ENCODE measurements around the gene PKP4. TPM values are rescaled to one million over a fixed set of nuclear protein-coding genes. Genes with fewer than 3 reads are reported as not detected.

The PKP4 gene
- total and polyA plus RNA-seq, 2 experiments from 2014 or later = 35.7 to 92.3 TPM

DNA sequence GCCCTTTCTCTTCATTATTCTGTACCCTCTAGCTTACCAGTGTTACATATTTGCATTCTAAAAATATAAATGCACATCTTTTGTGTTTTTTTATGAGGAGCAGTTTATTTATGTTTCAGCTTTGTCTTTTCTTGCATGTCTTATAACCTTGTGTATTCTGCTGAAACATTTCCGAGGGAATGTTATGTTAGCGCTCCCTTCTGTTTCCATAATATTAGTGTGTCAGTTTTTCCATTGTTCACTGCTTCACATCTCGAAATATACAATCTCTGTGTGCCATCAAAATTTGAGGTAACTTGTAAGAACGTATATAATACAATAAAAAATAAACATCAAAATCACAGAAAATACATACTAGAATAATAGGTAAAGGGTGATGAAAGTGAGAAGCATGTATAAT lies 153.3 kb downstream of the PKP4 start:
- H3K4me3 Mint-ChIP-seq = no peak overlapping the region
- no peak for TF ChIP-seq CREB1 (CRISPR knock-in tag; IDR thresholded peaks at IDR 0.05; ENCODE audit: low read depth)
- no peak overlapping the region for H3K27ac Mint-ChIP-seq
- Histone ChIP-seq H3K4me1 (ENCODE audit: insufficient read depth) (no peaks in the 10 kb centered on the region), H3K27me3 (ENCODE audit: insufficient read depth) (no peaks in the 10 kb centered on the region), H3K4me2 (no peak overlapping the region), H3K79me2 (replicated peaks; ENCODE audit: insufficient read depth) (no peaks in the 10 kb centered on the region), H3K9me2 (ENCODE audit: insufficient read depth) (no peaks in the 10 kb centered on the region), H3K27ac (ENCODE audit: low read depth) (no peak overlapping the region), H3K4me3 (no peak overlapping the region), H3F3A (replicated peaks; ENCODE audit: low read depth) (no peaks in the 10 kb centered on the region), H3K36me3 (ENCODE audit: insufficient read depth) (no peaks in the 10 kb centered on the region), H2AFZ (no peak overlapping the region), H4K20me1 (replicated peaks; ENCODE audit: insufficient read depth) (no peaks in the 10 kb centered on the region)
- peaks cover 11% of the 10 kb centered on the region for H3K4me1 Mint-ChIP-seq
- no peaks in the 10 kb centered on the region for H3K36me3 Mint-ChIP-seq (ENCODE audit: low read depth)
- DNase-seq (ENCODE audit: low spot score) (no peak), ATAC-seq (no peak)
- no peaks in the 10 kb centered on the region for H3K9me3 Mint-ChIP-seq
- no peaks in the 10 kb centered on the region for H3K27me3 Mint-ChIP-seq (ENCODE audit: insufficient read depth, low read depth, poor library complexity)

DNA sequence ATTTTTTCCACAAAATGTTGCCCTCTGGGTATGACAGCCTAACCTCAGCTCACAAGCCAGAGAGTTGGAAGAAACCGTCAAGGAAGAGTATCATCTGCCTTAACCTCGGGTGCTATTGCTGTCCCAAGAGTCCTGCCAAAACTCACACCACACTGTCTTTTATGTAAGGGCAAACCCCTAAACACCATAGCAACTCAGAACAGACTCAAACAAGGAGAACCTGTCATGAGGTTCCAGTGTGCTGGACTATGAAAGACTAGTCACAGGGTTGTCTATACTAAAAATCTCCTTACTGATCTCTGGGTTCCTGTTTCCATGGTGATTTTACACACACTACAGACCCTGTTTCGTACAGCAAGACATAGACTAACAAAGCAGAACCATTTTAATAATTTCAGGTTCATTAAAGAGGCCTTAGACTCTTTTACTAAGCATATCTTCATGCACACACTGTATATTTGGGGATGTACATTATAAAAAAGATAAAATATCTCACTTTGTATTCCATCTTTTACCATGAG lies 159.8 kb downstream of the PKP4 start:
- peaks cover 13% of the 10 kb centered on the region; the same call in 2 of the 3 replicates for H3K36me3 Mint-ChIP-seq (ENCODE audit: low read depth)
- no peaks in the 10 kb centered on the region for H3K27me3 Mint-ChIP-seq (ENCODE audit: insufficient read depth, low read depth, poor library complexity)
- Histone ChIP-seq H3K36me3 (ENCODE audit: insufficient read depth) (peaks cover 6% of the 10 kb centered on the region; the same call in 1 of the 2 replicates), H3K4me1 (ENCODE audit: insufficient read depth) (peaks cover 4% of the 10 kb centered on the region; the same call in 1 of the 2 replicates), H4K20me1 (replicated peaks; ENCODE audit: insufficient read depth) (no peaks in the 10 kb centered on the region; the same call in 1 of the 2 replicates), H3F3A (replicated peaks; ENCODE audit: low read depth) (no peaks in the 10 kb centered on the region), H3K9me2 (ENCODE audit: insufficient read depth) (no peaks in the 10 kb centered on the region), H2AFZ (no peak overlapping the region), H3K4me3 (no peak overlapping the region), H3K79me2 (replicated peaks; ENCODE audit: insufficient read depth) (no peaks in the 10 kb centered on the region), H3K27me3 (ENCODE audit: insufficient read depth) (no peaks in the 10 kb centered on the region), H3K27ac (ENCODE audit: low read depth) (no peak overlapping the region), H3K4me2 (no peak overlapping the region)
- H3K4me1 Mint-ChIP-seq = peaks cover 11% of the 10 kb centered on the region
- H3K4me3 Mint-ChIP-seq = no peak overlapping the region
- no peak for TF ChIP-seq EZH2phosphoT487 (IDR thresholded peaks at IDR 0.05; ENCODE audit: unreplicated experiment)
- TF ChIP-seq CTCF (conservative IDR thresholded peaks at IDR 0.05; ENCODE audit: low read depth in 2 of 2) = no peak
- no peaks in the 10 kb centered on the region for H3K9me3 Mint-ChIP-seq
- ATAC-seq (no peak), DNase-seq (ENCODE audit: low spot score) (no peak)
- no peak overlapping the region for H3K27ac Mint-ChIP-seq

DNA sequence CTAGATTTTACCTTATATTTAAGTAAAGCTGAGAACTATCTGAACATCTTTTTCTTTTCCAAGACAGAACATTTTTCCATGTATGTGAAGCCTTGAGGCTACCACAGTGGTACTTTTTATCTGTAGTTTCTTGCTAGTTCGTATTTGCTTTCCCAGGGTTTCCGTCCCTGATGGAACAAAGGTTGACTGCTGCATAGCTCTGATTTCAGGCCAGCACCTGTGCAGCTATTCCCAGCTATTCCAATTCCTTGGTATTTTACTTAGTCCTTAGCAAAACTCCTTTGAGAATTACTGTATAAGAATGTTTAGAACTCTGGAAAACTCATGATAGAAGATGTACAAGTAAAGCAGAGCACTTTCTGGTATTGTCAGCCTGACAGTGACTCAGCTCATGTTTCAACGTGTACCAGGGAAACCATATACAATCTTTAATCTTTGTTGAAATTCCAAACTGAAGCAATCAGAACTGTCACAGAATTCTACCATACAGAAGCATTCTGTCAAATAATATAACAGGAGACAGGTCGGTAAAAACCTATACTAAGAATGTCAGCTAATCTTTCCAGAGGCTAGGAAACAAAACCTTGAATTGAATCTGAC lies 162.2 kb downstream of the PKP4 start:
- Histone ChIP-seq H3K4me1 (ENCODE audit: insufficient read depth) (peaks cover 4% of the 10 kb centered on the region; the same call in 1 of the 2 replicates), H3K27ac (ENCODE audit: low read depth) (peak overlapping the region; percentile 67), H3K9me2 (ENCODE audit: insufficient read depth) (no peaks in the 10 kb centered on the region), H3K27me3 (ENCODE audit: insufficient read depth) (no peaks in the 10 kb centered on the region), H3K4me3 (no peak overlapping the region), H3K4me2 (no peak overlapping the region), H4K20me1 (replicated peaks; ENCODE audit: insufficient read depth) (no peaks in the 10 kb centered on the region; the same call in 1 of the 2 replicates), H2AFZ (no peak overlapping the region), H3K36me3 (ENCODE audit: insufficient read depth) (peaks cover 6% of the 10 kb centered on the region; the same call in 1 of the 2 replicates), H3K79me2 (replicated peaks; ENCODE audit: insufficient read depth) (no peaks in the 10 kb centered on the region), H3F3A (replicated peaks; ENCODE audit: low read depth) (no peaks in the 10 kb centered on the region)
- H3K36me3 Mint-ChIP-seq (ENCODE audit: low read depth) = peaks cover 22% of the 10 kb centered on the region; the same call in 2 of the 3 replicates
- DNase-seq (ENCODE audit: low spot score) (peak; percentile 11), ATAC-seq (no peak)
- TF ChIP-seq CREB1 (CRISPR knock-in tag; IDR thresholded peaks at IDR 0.05; ENCODE audit: low read depth) (no peak), JUNB (IDR thresholded peaks at IDR 0.05; ENCODE audit: unreplicated experiment) (no peak), ETS1 (IDR thresholded peaks at IDR 0.05) (no peak), CTCF (conservative IDR thresholded peaks at IDR 0.05; ENCODE audit: low read depth in 2 of 2) (no peak)
- peak overlapping the region; percentile 94 for H3K27ac Mint-ChIP-seq
- no peaks in the 10 kb centered on the region for H3K9me3 Mint-ChIP-seq
- peaks cover 4% of the 10 kb centered on the region; the same call in 2 of the 3 replicates for H3K4me1 Mint-ChIP-seq
- no peaks in the 10 kb centered on the region for H3K27me3 Mint-ChIP-seq (ENCODE audit: insufficient read depth, low read depth, poor library complexity)
- no peak overlapping the region for H3K4me3 Mint-ChIP-seq
